ENCODE results near the gene ZBTB42. TPM values are rescaled to one million over a fixed set of nuclear protein-coding genes. Genes with fewer than 3 reads are reported as not detected.

ZBTB42 gene
- total RNA-seq, 4 donors from 2014 or later = 2.4 to 20.8 (median 12.5) TPM

DNA sequence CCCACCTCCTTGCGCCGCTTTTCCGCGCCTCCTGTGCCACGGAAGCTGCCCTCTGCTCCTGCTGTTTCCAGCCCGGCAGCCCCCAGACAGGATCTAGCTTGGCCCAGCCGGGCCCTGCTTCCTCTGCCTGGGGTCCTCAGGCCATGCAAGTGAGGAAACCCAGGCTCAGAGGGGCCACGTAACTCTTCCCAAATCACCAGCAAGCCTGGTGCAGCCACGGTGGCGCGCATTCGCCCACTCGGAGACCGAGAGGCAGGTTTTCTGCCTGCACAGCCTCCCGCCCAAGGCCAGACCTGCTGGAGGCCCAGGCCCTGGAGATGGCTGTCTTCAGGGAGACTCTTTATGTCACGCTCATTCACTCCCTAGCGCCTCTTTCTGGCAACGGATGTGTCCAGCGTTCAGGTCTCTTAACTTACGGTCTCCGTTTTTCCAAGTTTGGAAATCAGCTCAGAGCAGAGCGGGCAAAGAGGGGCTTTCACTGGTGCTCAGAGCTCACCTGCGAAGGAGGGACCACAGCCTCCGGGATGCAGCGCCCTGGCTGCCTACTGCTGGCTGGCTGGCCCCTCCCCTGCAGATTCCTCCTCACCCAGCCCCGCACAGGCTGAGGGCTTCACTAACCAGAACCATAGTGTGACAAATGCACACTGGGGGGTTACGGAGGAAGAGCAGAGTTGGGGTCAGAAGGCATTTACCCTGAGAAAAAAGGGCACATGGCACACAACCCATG is 43.6 kb downstream of the ZBTB42 start:
- DNase-seq = no peak
- H3K9me3 ChIP-seq = no peaks in the 10 kb centered on the region
- intact Hi-C loops (cut with DNase I; ENCODE audit: low total_unique reads) = no loop called here

GRCh38 chr14:104845033-104845666 is 44.2 kb downstream of the ZBTB42 start:
- H3K27me3 ChIP-seq = peaks cover 37 to 52% (median 48%) of the 10 kb centered on the region in 3 donors
- no peaks in the 10 kb centered on the region for H3K36me3 ChIP-seq
- H3K4me1 ChIP-seq = peaks cover 9 to 16% of the 10 kb centered on the region in 2 donors
- in situ Hi-C loops (cut with MboI; ENCODE audit: low sequenced_read_pairs in 4 of 4) = no loop called here
- TF ChIP-seq CTCF (IDR thresholded peaks at IDR 0.05 in 4 of 5, conservative IDR thresholded peaks at IDR 0.05 in 1 of 5) (no peak), POLR2A (IDR thresholded peaks at IDR 0.05) (no peak)
- ATAC-seq (no peak), DNase-seq (no peak)
- H3K4me3 ChIP-seq = no peak overlapping the region
- no peak overlapping the region for H3K27ac ChIP-seq
- no peaks in the 10 kb centered on the region for H3K9me3 ChIP-seq
- intact Hi-C loops (cut with DNase I; ENCODE audit: low total_unique reads) = no loop called here

More for the DNA sequence above, 43.6 kb downstream of the ZBTB42 start:
- peak overlapping the region; percentile 41 to 59 (median 44) for H3K4me3 ChIP-seq
- no peak for ATAC-seq
- peaks cover 37 to 52% (median 48%) of the 10 kb centered on the region in 3 donors for H3K27me3 ChIP-seq
- TF ChIP-seq CTCF (IDR thresholded peaks at IDR 0.05 in 4 of 5, conservative IDR thresholded peaks at IDR 0.05 in 1 of 5) (no peak), POLR2A (IDR thresholded peaks at IDR 0.05) (no peak)
- no peaks in the 10 kb centered on the region for H3K36me3 ChIP-seq
- H3K4me1 ChIP-seq = peaks cover 9 to 16% of the 10 kb centered on the region in 2 donors
- in situ Hi-C loops (cut with MboI; ENCODE audit: low sequenced_read_pairs in 4 of 4) = no loop called here
- no peak overlapping the region for H3K27ac ChIP-seq

DNA sequence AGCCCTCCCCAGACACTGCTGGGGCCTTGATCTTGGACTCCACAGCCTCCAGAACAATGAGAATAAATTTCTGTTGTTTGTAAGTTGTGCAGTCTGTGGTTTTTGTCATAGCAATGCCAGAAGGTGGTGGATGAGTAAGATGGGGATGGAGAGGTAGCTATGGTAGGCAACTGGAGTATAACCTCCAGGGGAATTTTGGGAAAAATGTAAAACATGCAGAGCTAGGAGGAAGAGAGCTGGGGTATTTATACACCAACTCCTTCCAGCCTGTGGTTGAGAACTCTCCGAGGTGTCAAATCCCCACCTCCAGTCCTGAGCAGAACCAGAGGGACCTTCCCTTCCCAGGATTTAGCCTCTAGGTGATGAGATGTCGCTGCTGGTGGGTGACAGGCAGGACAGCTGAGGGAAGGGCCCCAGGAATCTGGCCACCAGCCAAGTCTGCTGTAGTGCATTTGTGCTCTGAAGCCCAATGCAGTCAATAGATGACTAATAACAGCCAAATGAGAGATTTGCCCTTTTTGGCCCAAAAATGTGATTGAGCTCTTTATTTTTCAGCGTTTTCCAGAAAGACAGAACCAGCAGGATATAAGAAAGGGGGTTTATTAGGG is 45.0 kb downstream of the ZBTB42 start:
- TF ChIP-seq CTCF (IDR thresholded peaks at IDR 0.05 in 4 of 5, conservative IDR thresholded peaks at IDR 0.05 in 1 of 5) (no peak), POLR2A (IDR thresholded peaks at IDR 0.05) (no peak)
- H3K9me3 ChIP-seq = no peaks in the 10 kb centered on the region
- in situ Hi-C loops (cut with MboI; ENCODE audit: low sequenced_read_pairs in 4 of 4) (no loop called here), intact Hi-C loops (cut with DNase I; ENCODE audit: low total_unique reads) (no loop called here)
- no peaks in the 10 kb centered on the region for H3K36me3 ChIP-seq
- ATAC-seq = no peak
- peaks cover 9 to 16% of the 10 kb centered on the region in 2 donors for H3K4me1 ChIP-seq
- no peak overlapping the region for H3K27ac ChIP-seq
- DNase-seq = no peak
- H3K27me3 ChIP-seq = peaks cover 37 to 57% (median 48%) of the 10 kb centered on the region in 3 donors
- H3K4me3 ChIP-seq = no peak overlapping the region

DNA sequence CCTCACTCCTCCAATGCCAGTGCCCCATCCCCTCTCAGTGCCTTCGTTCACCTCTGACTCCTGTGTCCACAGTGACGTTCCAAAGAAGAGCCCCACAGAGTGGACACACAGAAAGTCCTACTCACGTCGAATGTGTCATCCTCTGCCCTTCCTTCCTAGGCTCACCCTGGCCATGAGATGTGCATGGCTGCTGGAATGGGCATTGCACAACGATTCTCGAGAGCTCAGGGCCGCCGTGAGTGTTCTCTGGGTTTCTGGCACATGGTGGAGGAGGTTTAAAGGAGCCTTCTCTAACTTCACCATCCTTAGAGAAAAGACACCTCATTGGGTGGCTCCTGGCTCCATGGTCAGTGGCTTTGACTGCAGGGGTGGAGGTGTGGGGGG is 51.4 kb downstream of the ZBTB42 start:
- H3K4me1 ChIP-seq = no peaks in the 10 kb centered on the region
- no peak for TF ChIP-seq CTCF (IDR thresholded peaks at IDR 0.05 in 4 of 5, conservative IDR thresholded peaks at IDR 0.05 in 1 of 5)
- no peak for TF ChIP-seq POLR2A (IDR thresholded peaks at IDR 0.05)
- H3K9me3 ChIP-seq = no peaks in the 10 kb centered on the region
- DNase-seq (no peak), ATAC-seq (no peak)
- H3K36me3 ChIP-seq = no peaks in the 10 kb centered on the region
- no peak overlapping the region for H3K27ac ChIP-seq
- peaks cover 11 to 19% (median 15%) of the 10 kb centered on the region in 3 donors for H3K27me3 ChIP-seq
- H3K4me3 ChIP-seq = no peak overlapping the region
- intact Hi-C loops (cut with DNase I; ENCODE audit: low total_unique reads) (no loop called here), in situ Hi-C loops (cut with MboI; ENCODE audit: low sequenced_read_pairs in 4 of 4) (no loop called here)

Other genes with a start within 250 kb of the ZBTB42 start
- gene C14orf180, start 221.3 kb upstream of the ZBTB42 start, total RNA-seq = 1 to 10 TPM in 1 of 4 donors, under 1 TPM in 3; 0.16 to 1.5 (median 0.25) TPM
- not detected for gene TMEM179, start 196.3 kb upstream of the ZBTB42 start, total RNA-seq
- gene INF2, start 111.5 kb upstream of the ZBTB42 start, total RNA-seq = 10 to 100 TPM; 11.6 to 34.6 (median 19.7) TPM
- 100 to 1,000 TPM; 165 to 577 (median 232) TPM for gene ADSS1, start 76.9 kb upstream of the ZBTB42 start, total RNA-seq
- 100 to 1,000 TPM; 228 to 357 (median 264) TPM for gene SIVA1, start 48.0 kb upstream of the ZBTB42 start, total RNA-seq
- gene AKT1, start 5.4 kb upstream of the ZBTB42 start, total RNA-seq = 10 to 100 TPM; 44.4 to 70.4 (median 57.0) TPM
- gene CEP170B, start 64.2 kb downstream of the ZBTB42 start, total RNA-seq = 10 to 100 TPM in 1 of 4 donors, 1 to 10 TPM in 3; 4.5 to 13.0 (median 7.1) TPM
- not detected for gene PLD4, start 123.8 kb downstream of the ZBTB42 start, total RNA-seq
- 1 to 10 TPM; 2.0 to 8.6 (median 3.4) TPM for gene AHNAK2, start 177.3 kb downstream of the ZBTB42 start, total RNA-seq
- 1 to 10 TPM in 3 of 4 donors, under 1 TPM in 1; 0.71 to 4.0 (median 3.3) TPM for gene CLBA1, start 184.7 kb downstream of the ZBTB42 start, total RNA-seq
- 1 to 10 TPM in 3 of 4 donors, under 1 TPM in 1; 0.71 to 2.2 (median 1.8) TPM for gene CDCA4, start 220.0 kb downstream of the ZBTB42 start, total RNA-seq